Lower lobe of right lung (tissue), 2 donors: ENCODE measurements around the gene KCNT1. TPM values are rescaled to one million over a fixed set of nuclear protein-coding genes. Genes with fewer than 3 reads are reported as not detected.

Experiments
- ATAC-seq, 2 donors: fragments of 200-7000 bp; cut with Tn5 transposase; one replicate each; pipeline ENCODE4 v1.9.1; 2020 to 2022; ENCODE audit warnings: mild to moderate bottlenecking in 2 of 2, moderate library complexity in 2 of 2
- DNase-seq: peaks from one replicate; pipeline ENCODE4 v3.0.0-alpha.2; 2020
- H3K27ac ChIP-seq: fragments of 200-600 bp; one replicate; pipeline ENCODE4 v1.8.0; 2022
- H3K27me3 ChIP-seq: fragments of 200-600 bp; one replicate; pipeline ENCODE4 v1.8.0; 2022; ENCODE audit warnings: low read depth
- H3K36me3 ChIP-seq: fragments of 200-600 bp; one replicate; pipeline ENCODE4 v1.8.0; 2022; ENCODE audit warnings: mild to moderate bottlenecking
- H3K4me1 ChIP-seq: fragments of 200-600 bp; one replicate; pipeline ENCODE4 v1.8.0; 2022
- H3K4me3 ChIP-seq: fragments of 200-600 bp; one replicate; pipeline ENCODE4 v1.8.0; 2022; ENCODE audit warnings: mild to moderate bottlenecking
- H3K9me3 ChIP-seq: fragments of 200-600 bp; one replicate; pipeline ENCODE4 v1.8.0; 2022
- CTCF ChIP-seq: fragments of 200-600 bp; IDR thresholded peaks from one replicate; pipeline ENCODE4 v1.8.0; 2022; ENCODE audit warnings: antibody characterized with exemption, mild to moderate bottlenecking
- intact Hi-C: fragments of 100-400 bp; cut with DNase I; formaldehyde crosslinking; loops from one replicate; pipeline ENCODE4 v1.11.0; 2022
- total RNA-seq: library from RNA; stranded (reverse); fragmentation: NEBNext Ultra II Directional; extraction: Animal tissue kit (Norgen Biotek cat#: 25700); gene quantifications from one replicate; pipeline ENCODE4 v1.2.1, GENCODE V29; 2021
- donor health status: DM: no; HTN: yes; CAD: no; lungs with severe emphysema.

The KCNT1 gene
- total RNA-seq, 1 donor from 2014 or later: 0.35 TPM

GRCh38 chr9:135676891-135677290 lies 25.1 kb upstream of the KCNT1 start:
- H3K27ac ChIP-seq: no peak overlapping the region
- H3K27me3 ChIP-seq: peaks cover 10% of the 10 kb centered on the region
- H3K9me3 ChIP-seq: no peaks in the 10 kb centered on the region
- H3K4me1 ChIP-seq: no peaks in the 10 kb centered on the region
- intact Hi-C loops: no loop called here
- ATAC-seq (no peak), DNase-seq (no peak)
- H3K36me3 ChIP-seq: no peaks in the 10 kb centered on the region
- no peak for TF ChIP-seq CTCF
- H3K4me3 ChIP-seq: no peak overlapping the region

GRCh38 chr9:135677641-135678168 lies 24.3 kb upstream of the KCNT1 start:
- no peak for ATAC-seq

GRCh38 chr9:135678236-135679017 lies 23.6 kb upstream of the KCNT1 start:
- Histone ChIP-seq H3K9me3 (no peaks in the 10 kb centered on the region), H3K4me3 (no peak overlapping the region), H3K27ac (no peak overlapping the region), H3K36me3 (no peaks in the 10 kb centered on the region), H3K27me3 (peaks cover 15% of the 10 kb centered on the region), H3K4me1 (no peaks in the 10 kb centered on the region)
- no peak for TF ChIP-seq CTCF
- no peak for DNase-seq
- intact Hi-C loops: no loop called here
- no peak for ATAC-seq

More at GRCh38 chr9:135677641-135678168, 24.3 kb upstream of the KCNT1 start:
- Histone ChIP-seq H3K36me3 (no peaks in the 10 kb centered on the region), H3K4me3 (no peak overlapping the region), H3K4me1 (no peaks in the 10 kb centered on the region), H3K9me3 (no peaks in the 10 kb centered on the region), H3K27ac (no peak overlapping the region), H3K27me3 (peaks cover 10% of the 10 kb centered on the region)
- intact Hi-C loops: no loop called here
- no peak for TF ChIP-seq CTCF
- DNase-seq: no peak

GRCh38 chr9:135680056-135680455 lies 21.9 kb upstream of the KCNT1 start:
- TF ChIP-seq CTCF: no peak
- Histone ChIP-seq H3K36me3 (no peaks in the 10 kb centered on the region), H3K9me3 (no peaks in the 10 kb centered on the region), H3K4me1 (no peaks in the 10 kb centered on the region), H3K27ac (no peak overlapping the region), H3K27me3 (peaks cover 31% of the 10 kb centered on the region), H3K4me3 (no peak overlapping the region)
- no peak for DNase-seq
- intact Hi-C loops: no loop called here
- ATAC-seq: no peak

GRCh38 chr9:135681161-135681560 lies 20.8 kb upstream of the KCNT1 start:
- intact Hi-C loops: no loop called here
- H3K9me3 ChIP-seq: no peaks in the 10 kb centered on the region
- ATAC-seq (no peak), DNase-seq (no peak)
- no peak for TF ChIP-seq CTCF
- H3K27me3 ChIP-seq: peaks cover 33% of the 10 kb centered on the region
- no peak overlapping the region for H3K27ac ChIP-seq
- no peaks in the 10 kb centered on the region for H3K36me3 ChIP-seq
- H3K4me1 ChIP-seq: no peaks in the 10 kb centered on the region
- H3K4me3 ChIP-seq: no peak overlapping the region
